SK-N-DZ (cell line): ENCODE results near the gene EPN2. TPM values are rescaled to one million over a fixed set of nuclear protein-coding genes. Genes with fewer than 3 reads are reported as not detected.
"Not testable (repeated sequence)": the region's sequence is repeated elsewhere in the genome, so short reads cannot be mapped to it uniquely, and the experiment has no call there.

Experiments
- DNase-seq: peaks from one replicate; pipeline ENCODE4 v3.0.0-alpha.2; 2015; ENCODE audit warnings: low spot score
- polyA plus RNA-seq, 2 experiments: library from polyadenylated mRNA; depleted of rRNA; stranded (reverse); fragments of >200 nt; gene quantifications; 2 replicates each; pipeline ENCODE4 v1.2.3, GENCODE V29; 2014

The EPN2 gene
- polyA plus RNA-seq (2014; cell fraction: cytosol; rRNA removed): 24.2 and 32.2 TPM in 2 replicates
- polyA plus RNA-seq (2014; cell fraction: nucleus; rRNA removed): 29.0 and 43.9 TPM in 2 replicates

DNA sequence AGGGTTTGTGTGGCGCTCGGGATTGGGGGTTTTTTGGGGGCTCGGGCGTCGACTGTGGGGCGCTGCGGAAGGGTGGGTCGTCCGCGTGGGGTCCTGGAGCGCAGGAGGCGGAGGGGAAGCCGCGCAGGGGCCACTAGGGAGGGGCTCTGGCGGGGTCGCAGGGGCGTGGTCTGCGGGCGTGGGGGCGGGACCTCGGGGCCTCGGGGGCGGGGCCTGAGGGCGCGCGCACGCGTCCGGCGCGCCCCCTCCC, at the start of gene EPN2:
Gene EPN2, plus strand, starts transcription at position 228 of the 250 bp plus-strand sequence. CDS start 45,754 bp downstream, outside the sequence.
- peak; percentile 38 for DNase-seq

DNA sequence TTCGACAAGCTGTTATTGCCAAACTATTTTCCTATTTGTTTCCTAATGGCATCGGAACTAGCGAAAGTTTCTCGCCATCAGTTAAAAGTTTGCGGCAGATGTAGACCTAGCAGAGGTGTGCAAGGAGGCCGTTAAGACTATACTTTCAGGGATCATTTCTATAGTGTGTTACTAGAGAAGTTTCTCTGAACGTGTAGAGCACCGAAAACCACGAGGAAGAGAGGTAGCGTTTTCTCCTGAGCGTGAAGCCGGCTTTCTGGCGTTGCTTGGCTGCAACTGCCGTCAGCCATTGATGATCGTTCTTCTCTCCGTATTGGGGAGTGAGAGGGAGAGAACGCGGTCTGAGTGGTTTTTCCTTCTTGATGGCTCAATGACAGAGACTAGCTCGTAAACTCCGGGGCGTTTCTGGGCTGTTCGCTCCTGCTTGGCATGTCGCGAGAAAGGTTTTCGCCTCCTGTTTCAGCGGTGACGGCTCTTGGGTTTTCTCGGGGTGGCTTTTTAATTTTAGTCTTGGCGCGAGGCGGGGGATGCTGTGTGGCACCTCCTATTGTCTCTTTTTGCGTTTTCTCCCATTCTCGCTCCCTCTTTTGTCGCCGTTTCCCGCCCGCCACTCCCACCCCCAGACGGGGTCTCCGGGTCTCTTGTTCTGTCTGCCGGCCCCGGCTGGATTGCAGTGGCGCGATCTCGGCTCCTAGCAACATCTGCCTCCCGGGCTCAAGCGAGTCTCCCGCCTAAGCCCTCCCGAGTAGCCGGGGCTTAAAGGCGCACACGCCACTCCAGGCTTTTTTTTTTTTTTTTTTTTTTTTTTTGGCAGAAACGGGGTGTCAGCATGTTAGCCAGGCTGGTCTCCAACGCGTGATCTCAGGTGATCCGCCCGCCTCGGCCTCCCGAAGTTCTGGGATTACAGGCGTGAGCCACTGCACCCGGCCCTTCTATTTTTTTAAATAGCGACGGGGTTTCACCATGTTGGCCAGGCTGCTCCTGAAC, 49.0 kb upstream of the EPN2 start:
- not testable (repeated sequence) for DNase-seq

DNA sequence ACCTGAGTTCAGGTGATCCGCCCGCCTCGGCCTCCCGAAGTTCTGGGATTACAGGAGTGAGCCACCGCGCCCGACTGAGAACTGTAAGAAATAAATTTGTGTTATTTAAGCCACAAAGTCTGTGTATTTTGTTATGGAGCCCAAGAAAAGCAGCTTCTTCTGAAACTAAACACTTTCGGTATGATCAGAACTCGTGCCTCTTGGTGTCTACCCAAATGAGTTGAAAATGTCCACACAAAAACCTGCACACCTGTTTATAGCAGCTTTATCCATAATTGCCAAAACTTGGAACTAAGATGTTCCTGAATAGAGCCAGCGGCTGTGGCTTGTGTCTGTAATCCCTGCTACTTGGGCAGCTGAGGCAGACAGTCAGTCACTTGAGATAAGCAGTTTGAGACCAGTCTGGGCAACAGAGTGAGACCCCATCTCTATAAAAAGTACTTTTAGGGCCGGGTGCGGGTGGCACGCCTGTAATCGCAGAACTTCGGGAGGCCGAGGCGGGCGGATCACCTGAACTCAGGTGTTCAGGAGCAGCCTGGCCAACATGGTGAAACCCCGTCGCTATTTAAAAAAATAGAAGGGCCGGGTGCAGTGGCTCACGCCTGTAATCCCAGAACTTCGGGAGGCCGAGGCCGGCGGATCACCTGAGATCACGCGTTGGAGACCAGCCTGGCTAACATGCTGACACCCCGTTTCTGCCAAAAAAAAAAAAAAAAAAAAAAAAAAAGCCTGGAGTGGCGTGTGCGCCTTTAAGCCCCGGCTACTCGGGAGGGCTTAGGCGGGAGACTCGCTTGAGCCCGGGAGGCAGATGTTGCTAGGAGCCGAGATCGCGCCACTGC, 48.1 kb upstream of the EPN2 start:
- not testable (repeated sequence) for DNase-seq

DNA sequence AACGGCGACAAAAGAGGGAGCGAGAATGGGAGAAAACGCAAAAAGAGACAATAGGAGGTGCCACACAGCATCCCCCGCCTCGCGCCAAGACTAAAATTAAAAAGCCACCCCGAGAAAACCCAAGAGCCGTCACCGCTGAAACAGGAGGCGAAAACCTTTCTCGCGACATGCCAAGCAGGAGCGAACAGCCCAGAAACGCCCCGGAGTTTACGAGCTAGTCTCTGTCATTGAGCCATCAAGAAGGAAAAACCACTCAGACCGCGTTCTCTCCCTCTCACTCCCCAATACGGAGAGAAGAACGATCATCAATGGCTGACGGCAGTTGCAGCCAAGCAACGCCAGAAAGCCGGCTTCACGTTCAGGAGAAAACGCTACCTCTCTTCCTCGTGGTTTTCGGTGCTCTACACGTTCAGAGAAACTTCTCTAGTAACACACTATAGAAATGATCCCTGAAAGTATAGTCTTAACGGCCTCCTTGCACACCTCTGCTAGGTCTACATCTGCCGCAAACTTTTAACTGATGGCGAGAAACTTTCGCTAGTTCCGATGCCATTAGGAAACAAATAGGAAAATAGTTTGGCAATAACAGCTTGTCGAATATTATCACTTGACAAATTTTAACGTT, 47.3 kb upstream of the EPN2 start:
- not testable (repeated sequence) for DNase-seq

DNA sequence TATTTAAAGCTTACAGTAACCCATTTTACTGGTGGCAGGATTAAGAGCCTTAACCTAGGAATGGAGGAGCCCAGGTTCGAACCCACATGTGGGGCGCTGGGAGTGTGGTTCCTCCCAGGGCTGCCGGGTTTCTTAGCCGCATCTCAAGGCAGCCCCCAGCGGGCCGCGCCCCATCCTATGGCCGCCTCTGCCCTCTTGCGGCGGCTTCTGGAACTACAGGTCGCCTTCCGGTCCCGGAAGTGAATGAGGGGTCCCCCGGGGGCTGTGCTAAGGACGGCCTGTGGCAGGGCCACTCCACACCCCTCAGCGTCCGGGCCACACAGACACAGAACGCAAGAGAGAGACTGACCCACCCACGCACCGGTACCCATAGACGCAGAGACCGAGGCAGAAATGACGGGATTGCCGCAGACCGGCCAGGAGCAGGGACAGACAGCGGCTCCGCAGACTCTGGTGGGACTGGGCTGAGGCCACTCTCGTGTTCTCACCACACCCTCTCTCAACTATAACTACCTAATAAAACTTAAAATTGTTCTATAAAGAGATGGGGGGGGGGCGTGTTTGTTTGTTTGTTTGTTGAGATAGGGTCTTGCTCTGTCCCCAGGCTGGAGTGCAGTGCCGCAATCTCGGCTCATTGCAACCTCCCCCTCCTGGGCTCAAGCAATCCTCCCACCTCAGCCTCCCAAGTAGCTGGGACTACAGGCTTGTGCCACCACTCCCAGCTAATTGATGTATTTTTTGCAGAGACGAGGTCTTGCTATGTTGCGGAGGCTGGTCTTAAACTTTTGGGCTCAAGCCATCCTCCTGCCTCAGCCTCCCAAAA, 40.6 kb upstream of the EPN2 start:
- not testable (repeated sequence) for DNase-seq

DNA sequence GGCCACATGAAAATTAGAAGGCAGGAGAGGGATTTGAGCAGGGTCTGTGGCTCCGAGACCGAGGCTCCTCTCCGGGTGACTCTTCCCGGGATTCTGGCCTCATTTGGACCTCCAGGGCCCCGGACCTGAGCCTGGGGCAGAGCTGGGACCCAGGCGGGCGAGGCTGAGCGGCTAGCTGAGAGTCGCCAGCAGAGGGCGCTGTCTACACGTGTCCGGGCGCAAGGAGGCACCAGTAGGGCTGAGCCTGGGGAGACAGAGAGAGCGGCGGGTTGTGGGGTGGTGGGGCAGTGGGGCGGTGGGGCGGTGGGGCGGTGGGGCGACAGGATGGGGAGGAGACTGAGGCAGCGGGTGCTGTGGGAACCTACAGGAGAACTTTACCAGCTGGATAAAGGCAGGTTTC, 34.7 kb upstream of the EPN2 start:
- DNase-seq: not testable (repeated sequence)

DNA sequence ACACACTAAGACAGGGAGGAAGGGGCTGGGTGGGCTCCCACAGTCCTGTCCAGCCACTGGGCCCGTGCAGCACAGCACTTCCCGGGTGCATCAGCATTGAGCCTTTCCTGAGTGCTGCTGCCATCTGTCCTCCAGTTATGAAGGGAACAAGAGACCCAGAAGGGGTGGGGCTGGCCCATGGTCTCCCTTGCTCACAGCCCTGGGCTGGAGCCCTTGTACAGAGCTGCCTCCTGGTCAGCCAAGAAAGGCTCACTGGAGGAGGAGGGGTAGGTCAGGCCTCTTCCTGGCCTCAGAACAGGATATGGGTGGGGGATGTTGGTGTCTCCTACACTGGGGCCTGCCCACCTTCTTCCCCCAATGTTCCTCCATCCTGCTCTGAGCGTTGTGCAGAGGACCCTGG, 33.7 kb upstream of the EPN2 start:
- DNase-seq: not testable (repeated sequence)

DNA sequence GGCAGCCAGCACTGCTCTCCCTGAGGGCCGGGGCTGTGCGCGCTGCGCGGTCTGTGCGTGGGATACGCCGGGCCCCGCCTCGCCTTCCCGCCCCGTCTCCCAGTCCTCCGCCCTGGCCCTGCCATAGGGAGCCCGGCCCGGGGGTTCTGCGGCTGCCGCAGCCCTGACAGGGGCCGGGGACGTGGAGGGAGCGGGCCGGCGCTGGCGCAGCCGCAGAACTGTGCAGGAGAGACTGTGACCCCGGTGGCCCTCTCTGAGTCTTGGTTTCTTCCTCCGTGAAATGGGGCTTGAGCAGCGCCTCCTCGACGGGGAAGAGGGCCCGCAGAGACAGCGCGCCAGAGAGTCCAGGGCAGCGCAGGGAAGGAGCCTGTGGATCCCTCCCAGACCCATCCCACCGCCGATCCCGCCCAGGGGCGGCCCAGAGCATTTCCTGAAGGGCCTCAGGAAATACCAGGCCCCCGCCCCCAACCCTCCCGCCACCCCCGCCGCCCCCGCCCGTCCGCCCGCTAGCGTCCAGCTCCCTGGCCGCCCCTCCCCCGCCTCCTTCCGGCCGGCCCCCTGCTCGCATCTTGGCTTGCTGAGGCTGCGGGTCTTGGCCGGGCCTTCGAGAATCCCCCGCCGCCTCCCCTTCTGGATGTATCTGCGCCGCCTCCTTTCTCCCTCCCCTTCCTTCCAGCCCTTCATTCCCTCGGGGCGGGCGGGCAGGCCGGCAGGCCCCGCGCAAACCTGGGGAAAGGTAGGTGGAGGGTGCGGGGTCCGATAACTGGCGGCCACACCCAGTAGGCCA, 21.9 kb upstream of the EPN2 start:
- not testable (repeated sequence) for DNase-seq

DNA sequence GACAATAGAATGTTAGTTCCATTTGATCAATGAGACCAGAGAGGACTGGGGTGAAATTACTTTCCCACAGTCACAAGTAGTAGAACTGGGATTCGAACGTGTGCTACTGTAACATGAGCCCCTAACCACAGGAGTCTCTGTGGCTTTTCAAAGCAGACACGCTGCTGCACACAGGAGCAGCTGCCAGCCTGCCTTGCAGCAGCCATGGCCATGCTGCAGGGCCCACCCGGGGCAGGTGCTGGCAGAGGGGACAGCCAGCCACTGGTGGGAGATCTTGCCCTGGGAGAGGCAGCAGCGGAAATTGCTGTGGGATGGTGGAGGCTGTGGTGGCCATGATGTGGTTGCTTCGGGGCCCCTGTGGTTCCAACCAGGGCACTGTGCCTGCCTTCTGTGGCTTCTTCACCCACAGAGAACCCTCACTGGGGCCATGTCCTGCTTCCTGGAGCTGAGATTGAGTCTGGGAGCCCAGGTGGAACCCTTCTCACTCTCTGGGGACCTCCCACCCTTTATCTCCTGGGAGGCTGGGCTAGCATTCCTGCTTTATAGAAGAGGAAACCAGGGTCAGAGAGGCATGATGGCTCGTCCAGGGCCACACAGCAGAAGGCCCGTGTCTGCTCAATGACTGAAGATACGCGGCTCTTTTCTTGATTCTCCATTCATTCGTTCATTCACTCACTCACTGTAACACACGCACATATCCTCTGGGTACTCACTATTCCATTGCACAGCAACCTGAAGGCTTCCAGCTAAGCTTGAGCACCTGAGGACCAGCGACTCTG, 20.8 kb upstream of the EPN2 start:
- DNase-seq: not testable (repeated sequence)

DNA sequence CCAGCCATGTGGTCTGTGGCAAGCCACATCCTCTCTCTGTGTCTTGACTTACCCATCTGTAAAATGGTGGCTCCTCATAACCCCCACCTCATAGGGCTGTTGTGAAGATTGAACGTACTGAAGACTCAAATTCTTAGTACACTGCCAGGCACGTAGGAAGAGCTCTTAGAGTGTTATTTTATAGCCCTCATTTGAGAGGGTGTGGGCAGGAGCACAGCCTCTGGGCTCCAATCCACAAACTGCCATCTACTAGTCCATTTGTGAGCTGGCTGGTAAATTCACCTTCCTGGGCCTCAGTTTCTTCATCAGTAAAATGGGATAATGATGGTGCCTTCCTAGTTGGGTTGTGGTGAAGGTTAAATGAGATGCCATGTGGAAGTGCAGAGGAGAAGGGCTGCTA, 18.3 kb upstream of the EPN2 start:
- not testable (repeated sequence) for DNase-seq

DNA sequence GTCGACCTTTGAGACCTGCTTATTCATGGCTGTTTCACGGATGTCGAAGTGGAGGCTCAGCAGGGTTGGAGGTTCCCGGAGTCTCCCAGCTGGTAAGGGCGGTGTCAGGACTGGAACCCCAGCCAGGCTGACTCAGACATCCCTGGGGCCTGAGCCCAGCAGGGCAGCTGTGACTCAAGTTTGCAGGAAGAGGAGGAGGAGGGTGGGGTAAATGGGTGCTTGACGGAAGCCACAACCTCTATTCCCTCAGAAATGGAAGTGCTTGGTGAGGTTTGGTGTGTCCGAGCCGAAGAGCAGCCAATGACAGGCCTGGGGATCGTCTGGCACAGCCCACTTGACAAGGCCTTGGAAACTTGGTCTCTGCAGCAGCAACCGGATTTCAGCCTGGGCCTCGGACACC, 17.8 kb upstream of the EPN2 start:
- not testable (repeated sequence) for DNase-seq

DNA sequence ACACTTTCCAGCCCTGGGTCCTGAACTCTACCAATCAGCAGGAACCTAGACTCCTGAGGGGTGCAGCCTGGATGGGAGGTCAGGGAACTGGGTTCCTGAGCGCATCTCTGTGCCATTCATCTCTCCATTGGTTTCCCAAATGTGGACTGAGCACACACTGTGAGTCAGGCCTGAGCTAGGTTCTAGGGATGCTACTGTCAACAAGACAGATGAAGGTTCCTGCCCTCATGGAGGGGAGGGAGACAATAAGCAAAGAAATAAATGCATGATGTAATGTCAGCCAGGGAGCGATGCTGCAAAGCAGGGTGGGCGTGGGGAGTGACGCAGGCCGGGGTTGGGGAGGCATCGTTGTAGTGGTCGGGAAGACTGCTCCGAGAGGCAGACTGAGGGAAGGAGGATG, 17.0 kb upstream of the EPN2 start:
- not testable (repeated sequence) for DNase-seq

DNA sequence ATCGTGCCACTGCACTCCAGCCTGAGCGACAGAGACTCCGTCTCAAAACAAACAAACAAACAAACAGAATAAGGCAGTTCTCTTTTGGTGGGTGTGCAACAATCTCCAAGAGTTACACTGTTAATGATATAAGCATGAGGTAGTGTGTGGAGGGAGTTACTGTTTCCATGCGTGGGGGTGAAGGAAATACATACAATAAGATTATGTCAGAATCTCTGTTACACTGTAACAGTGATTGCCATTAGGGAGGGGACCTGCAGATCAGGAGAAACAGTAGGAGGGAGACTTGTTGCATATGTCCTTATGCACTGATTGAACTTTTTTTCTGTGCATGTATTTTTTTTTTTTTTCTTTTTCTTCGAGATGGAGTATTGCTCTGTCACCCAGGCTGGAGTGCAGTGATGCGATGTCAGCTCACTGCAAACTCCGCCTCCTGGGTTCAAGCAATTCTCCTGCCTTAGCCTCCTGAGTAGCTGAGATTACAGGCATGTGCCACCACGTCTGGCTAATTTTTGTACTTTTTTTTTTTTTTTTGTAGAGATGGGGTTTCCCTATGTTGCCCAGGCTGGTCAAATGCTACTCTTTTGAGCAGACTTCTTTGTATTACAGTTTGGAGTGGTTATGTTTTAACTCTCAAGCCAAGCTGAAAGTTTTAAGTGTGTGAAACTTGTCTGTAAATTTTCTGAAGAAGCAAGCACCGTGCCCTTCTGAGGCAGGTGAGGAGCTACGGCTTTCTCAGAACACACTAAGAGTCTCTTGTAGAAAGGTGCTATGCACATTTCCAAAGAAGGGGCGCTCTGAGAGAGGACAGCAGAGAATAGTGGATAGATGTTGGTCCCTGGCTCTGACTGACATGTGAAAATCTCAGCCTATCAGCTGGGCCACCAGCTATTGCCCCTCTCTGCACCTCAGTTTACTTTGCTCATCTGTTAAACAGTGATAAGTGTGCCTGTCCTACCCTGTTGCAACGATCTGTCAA, 10.3 kb upstream of the EPN2 start:
- not testable (repeated sequence) for DNase-seq

DNA sequence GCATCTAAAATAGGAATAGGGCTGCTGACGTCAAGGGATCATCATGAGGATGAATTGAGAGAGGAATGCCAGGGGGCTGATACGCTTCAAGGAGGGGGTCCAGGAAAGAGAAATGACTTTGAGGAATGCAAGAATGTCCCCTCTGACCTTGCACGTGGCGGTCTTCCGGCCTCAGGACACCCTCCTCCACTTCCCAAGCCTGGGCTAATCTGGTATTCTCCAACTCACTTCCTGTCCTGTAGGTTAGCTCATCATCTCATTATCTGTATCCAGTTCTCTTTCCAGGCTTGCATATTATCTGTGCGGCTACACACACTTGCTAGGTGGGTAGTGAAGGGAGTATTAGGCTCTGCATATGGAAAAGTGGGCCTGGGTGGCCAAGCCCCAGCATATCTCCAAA, 2.5 kb upstream of the EPN2 start:
- not testable (repeated sequence) for DNase-seq

DNA sequence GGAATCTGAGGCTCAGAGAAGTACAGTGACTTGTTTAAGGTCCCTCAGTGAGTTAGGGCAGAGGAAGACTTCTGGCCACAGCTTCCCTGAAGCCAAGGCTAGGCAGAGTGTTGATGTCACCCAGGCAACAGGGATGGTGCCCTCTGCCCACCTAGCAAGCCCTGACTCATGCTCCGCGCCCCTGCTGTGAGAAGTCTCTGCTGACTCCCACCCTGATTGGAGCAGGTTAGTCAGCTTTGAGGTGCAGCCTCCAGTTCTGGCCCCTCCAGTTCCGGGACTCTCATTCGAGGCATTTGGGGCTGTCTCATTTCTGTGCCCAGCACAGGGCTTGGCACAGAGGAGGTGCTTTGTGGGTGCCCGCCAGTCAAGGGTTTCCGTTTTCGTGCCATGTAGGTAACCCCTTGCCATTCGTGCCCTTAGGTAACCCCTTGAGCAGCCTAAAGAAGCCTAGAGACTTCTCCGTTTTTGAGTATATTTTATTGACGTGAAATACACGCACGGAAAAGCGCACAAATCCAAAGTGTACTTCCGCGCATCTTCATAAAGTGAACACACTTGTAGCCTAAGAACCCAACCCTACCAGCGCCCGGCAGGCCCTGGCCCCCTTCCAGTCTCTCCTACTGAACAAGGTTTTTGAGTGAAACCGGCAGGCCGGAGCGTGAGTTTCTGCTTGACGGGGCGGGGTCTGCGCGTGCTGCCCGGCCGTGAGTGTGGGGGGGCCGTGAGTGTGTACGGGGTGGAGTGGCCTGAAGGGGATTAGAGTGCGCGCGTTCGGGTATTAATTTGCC, 621 bp upstream of the EPN2 start:
- not testable (repeated sequence) for DNase-seq

DNA sequence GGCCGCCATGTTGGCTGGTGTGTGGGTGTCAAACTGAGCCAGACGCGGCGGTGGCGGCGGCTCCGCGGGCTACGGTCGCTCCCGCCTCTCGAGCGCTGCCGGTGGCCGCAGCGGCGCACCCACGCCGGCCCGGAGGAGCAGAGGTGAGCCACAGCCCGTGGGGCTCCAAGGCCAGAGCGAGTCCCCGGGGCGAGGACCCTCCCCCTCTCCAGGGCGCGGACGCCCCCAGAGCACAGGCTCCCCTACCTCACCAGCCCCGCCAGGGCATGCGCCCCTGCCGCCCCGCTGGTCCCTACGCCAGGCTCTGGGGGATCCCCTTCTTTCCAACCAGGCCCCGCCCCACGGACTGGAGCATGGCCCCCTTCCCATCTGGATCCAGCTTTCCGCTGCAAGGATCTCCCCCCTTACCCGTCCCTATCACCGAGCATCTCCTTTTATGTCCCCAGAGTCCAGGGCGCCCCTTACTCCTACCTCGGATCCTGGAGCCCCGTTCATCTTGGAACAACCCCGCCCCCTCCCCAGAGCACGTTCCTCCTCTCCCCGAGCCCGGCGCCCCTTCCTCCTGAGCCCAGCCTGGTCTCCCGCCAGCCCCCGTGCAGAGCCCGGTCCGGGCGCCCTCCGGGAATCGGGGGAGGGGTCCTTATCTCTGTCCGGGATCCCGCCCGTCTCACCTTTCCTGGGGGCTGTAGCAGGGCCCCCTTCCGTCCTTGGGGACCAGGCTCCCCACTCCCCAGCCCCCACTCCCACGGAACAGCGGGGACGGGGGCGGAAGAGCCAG, 412 bp downstream of the EPN2 start:
- peak; percentile 42 for DNase-seq

DNA sequence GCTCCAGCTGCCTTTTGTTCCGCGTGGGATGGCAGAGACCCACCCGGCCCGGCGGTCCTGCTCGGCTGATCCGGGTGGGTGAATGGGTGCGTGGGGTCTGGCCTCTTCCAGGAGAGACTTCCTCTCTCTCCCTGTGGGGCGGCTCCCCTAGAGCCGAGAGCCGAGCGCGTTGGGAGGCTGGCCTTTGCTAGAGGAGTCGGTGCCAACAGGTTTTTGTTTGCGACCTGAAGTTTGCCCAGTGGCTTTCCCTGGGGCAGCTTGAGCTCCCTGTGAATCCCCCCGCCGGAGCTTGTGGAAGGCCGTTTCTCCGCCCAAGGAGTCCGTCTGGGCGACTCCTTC, 970 bp downstream of the EPN2 start:
- DNase-seq: peak; percentile 32
